Measurements from ENCODE around the gene DIS3L2. TPM values are rescaled to one million over a fixed set of nuclear protein-coding genes. Genes with fewer than 3 reads are reported as not detected.

DIS3L2 gene
- total RNA-seq, 3 donors from 2014 or later (not counting 1 experiment from before 2014, with no cell fraction given): 56.4 to 63.6 (median 59.4) TPM

GRCh38 chr2:232264081-232264480, 302.6 kb downstream of the DIS3L2 start:
- Histone ChIP-seq H3K27ac (ENCODE audit: low read length) (no peak overlapping the region), H3K4me3 (ENCODE audit: low read length) (no peak overlapping the region), H3K4me1 (ENCODE audit: control insufficient read depth, insufficient read depth, low read length) (no peaks in the 10 kb centered on the region), H3K9me3 (ENCODE audit: control insufficient read depth, insufficient read depth, low read length) (no peaks in the 10 kb centered on the region), H3K36me3 (ENCODE audit: control insufficient read depth, insufficient read depth, low read length) (peaks cover 23% of the 10 kb centered on the region), H3K27me3 (ENCODE audit: control insufficient read depth, insufficient read depth, low read length) (no peaks in the 10 kb centered on the region)
- no peak for TF ChIP-seq CTCF (IDR thresholded peaks at IDR 0.05)
- no peaks in the 10 kb centered on the region for H3K4me1 Mint-ChIP-seq
- H3K9me3 Mint-ChIP-seq: no peaks in the 10 kb centered on the region
- H3K27ac Mint-ChIP-seq: no peak overlapping the region
- no peak overlapping the region for H3K4me3 Mint-ChIP-seq
- H3K27me3 Mint-ChIP-seq (ENCODE audit: low read depth in 2 of 2): no peaks in the 10 kb centered on the region
- no peak for DNase-seq
- WGBS (ENCODE audit: insufficient coverage): 97% methylated on average over 4 of the region's 4 CpGs
- no peaks in the 10 kb centered on the region for H3K36me3 Mint-ChIP-seq
- no peak for ATAC-seq
- intact Hi-C loops (cut with micrococcal nuclease): no loop called here

- no peak overlapping the region for H3K4me3 ChIP-seq (ENCODE audit: low read length)
- intact Hi-C loops (cut with micrococcal nuclease): no loop called here
- H3K27ac Mint-ChIP-seq: no peak overlapping the region
- peaks cover 19% of the 10 kb centered on the region for H3K36me3 ChIP-seq (ENCODE audit: control insufficient read depth, insufficient read depth, low read length)
- DNase-seq (no peak), ATAC-seq (no peak)
- no peak for TF ChIP-seq CTCF (IDR thresholded peaks at IDR 0.05)
- no peaks in the 10 kb centered on the region for H3K9me3 ChIP-seq (ENCODE audit: control insufficient read depth, insufficient read depth, low read length)
- no peaks in the 10 kb centered on the region for H3K9me3 Mint-ChIP-seq
- H3K27ac ChIP-seq (ENCODE audit: low read length): no peak overlapping the region
- WGBS (ENCODE audit: insufficient coverage): 100% methylated on average over 3 of the region's 5 CpGs
- no peaks in the 10 kb centered on the region for H3K4me1 Mint-ChIP-seq
- no peaks in the 10 kb centered on the region for H3K27me3 ChIP-seq (ENCODE audit: control insufficient read depth, insufficient read depth, low read length)
- H3K36me3 Mint-ChIP-seq: no peaks in the 10 kb centered on the region
- no peaks in the 10 kb centered on the region for H3K27me3 Mint-ChIP-seq (ENCODE audit: low read depth in 2 of 2)
- H3K4me3 Mint-ChIP-seq: no peak overlapping the region
- no peaks in the 10 kb centered on the region for H3K4me1 ChIP-seq (ENCODE audit: control insufficient read depth, insufficient read depth, low read length)
Measured at GRCh38 chr2:232265329-232265728, 303.8 kb downstream of the DIS3L2 start.

- Mint-ChIP-seq H3K27ac (no peak overlapping the region), H3K36me3 (no peaks in the 10 kb centered on the region), H3K27me3 (ENCODE audit: low read depth in 2 of 2) (no peaks in the 10 kb centered on the region), H3K9me3 (no peaks in the 10 kb centered on the region), H3K4me3 (no peak overlapping the region), H3K4me1 (no peaks in the 10 kb centered on the region)
- 91% methylated on average over 4 of the region's 4 CpGs for WGBS (ENCODE audit: insufficient coverage)
- no peak overlapping the region for H3K4me3 ChIP-seq (ENCODE audit: low read length)
- DNase-seq (no peak), ATAC-seq (no peak)
- intact Hi-C loops (cut with micrococcal nuclease): no loop called here
- peaks cover 14% of the 10 kb centered on the region for H3K36me3 ChIP-seq (ENCODE audit: control insufficient read depth, insufficient read depth, low read length)
- no peak overlapping the region for H3K27ac ChIP-seq (ENCODE audit: low read length)
- H3K9me3 ChIP-seq (ENCODE audit: control insufficient read depth, insufficient read depth, low read length): no peaks in the 10 kb centered on the region
- H3K27me3 ChIP-seq (ENCODE audit: control insufficient read depth, insufficient read depth, low read length): no peaks in the 10 kb centered on the region
- no peak for TF ChIP-seq CTCF (IDR thresholded peaks at IDR 0.05)
- no peaks in the 10 kb centered on the region for H3K4me1 ChIP-seq (ENCODE audit: control insufficient read depth, insufficient read depth, low read length)
Measured at GRCh38 chr2:232268636-232269165, 307.2 kb downstream of the DIS3L2 start.

GRCh38 chr2:232269867-232270266, 308.4 kb downstream of the DIS3L2 start:
- no peaks in the 10 kb centered on the region for H3K4me1 ChIP-seq (ENCODE audit: control insufficient read depth, insufficient read depth, low read length)
- intact Hi-C loops (cut with micrococcal nuclease): no loop called here
- H3K36me3 ChIP-seq (ENCODE audit: control insufficient read depth, insufficient read depth, low read length): peaks cover 9% of the 10 kb centered on the region
- ATAC-seq (no peak), DNase-seq (no peak)
- H3K27ac ChIP-seq (ENCODE audit: low read length): no peak overlapping the region
- H3K27me3 Mint-ChIP-seq (ENCODE audit: low read depth in 2 of 2): no peaks in the 10 kb centered on the region
- no peak for TF ChIP-seq CTCF (IDR thresholded peaks at IDR 0.05)
- H3K4me3 Mint-ChIP-seq: no peak overlapping the region
- no peaks in the 10 kb centered on the region for H3K27me3 ChIP-seq (ENCODE audit: control insufficient read depth, insufficient read depth, low read length)
- H3K9me3 Mint-ChIP-seq: no peaks in the 10 kb centered on the region
- no peak overlapping the region for H3K4me3 ChIP-seq (ENCODE audit: low read length)
- H3K4me1 Mint-ChIP-seq: no peaks in the 10 kb centered on the region
- H3K36me3 Mint-ChIP-seq: no peaks in the 10 kb centered on the region
- WGBS (ENCODE audit: insufficient coverage): 94% methylated on average over 4 of the region's 7 CpGs
- no peak overlapping the region for H3K27ac Mint-ChIP-seq
- H3K9me3 ChIP-seq (ENCODE audit: control insufficient read depth, insufficient read depth, low read length): no peaks in the 10 kb centered on the region
